Heart right ventricle (tissue), 16 donors: ENCODE results near the gene SYNM. TPM values are rescaled to one million over a fixed set of nuclear protein-coding genes. Genes with fewer than 3 reads are reported as not detected.

Experiments used
- ATAC-seq, 8 donors: fragments of 200-7000 bp; cut with Tn5 transposase; one replicate each; pipeline ENCODE4 v1.9.1; 2020; ENCODE audit warnings: mild to moderate bottlenecking in 8 of 8, moderate library complexity in 8 of 8, moderate number of reproducible peaks in 1 of 8
- DNase-seq, 2 donors: peaks; one replicate each; pipeline ENCODE4 v3.0.0-alpha.2; 2020
- H3K27ac ChIP-seq, 10 donors: fragments of 200-600 bp; sonication (generic) in 2 of 10; one replicate each; pipeline versions ENCODE4 v1.5.0 to v1.8.0; 2020 to 2022; ENCODE audit warnings: mild to moderate bottlenecking in 3 of 10
- H3K27me3 ChIP-seq, 7 donors: fragments of 200-600 bp; one replicate each; pipeline ENCODE4 v1.8.0; 2021 to 2022; ENCODE audit warnings: mild to moderate bottlenecking in 2 of 7
- H3K36me3 ChIP-seq, 9 donors: fragments of 200-600 bp; sonication (generic) in 1 of 9; one replicate each; pipeline versions ENCODE4 v1.5.0 to v1.8.0; 2020 to 2022; ENCODE audit warnings: mild to moderate bottlenecking in 2 of 9
- H3K4me1 ChIP-seq, 9 donors: fragments of 200-600 bp; sonication (generic) in 1 of 9; one replicate each; pipeline versions ENCODE4 v1.5.0 to v1.8.0; 2020 to 2022; ENCODE audit warnings: mild to moderate bottlenecking in 4 of 9
- H3K4me3 ChIP-seq, 10 donors: fragments of 200-600 bp; sonication (generic) in 2 of 10; one replicate each; pipeline versions ENCODE4 v1.5.0 to v1.8.0; 2020 to 2022; ENCODE audit warnings: mild to moderate bottlenecking in 7 of 10, moderate library complexity in 2 of 10
- H3K9me3 ChIP-seq, 11 donors: fragments of 200-600 bp in 10 of 11; sonication (generic) in 2 of 11; one replicate each; pipeline versions ENCODE4 v1.5.0 to v1.8.0; 2013 to 2022; ENCODE audit warnings: mild to moderate bottlenecking in 2 of 11, control low read depth in 1 of 11, moderate library complexity in 1 of 11
- WGBS, 2 donors: extraction: QIAGEN DNeasy Blood & Tissue Kit; methylation state at CpG; one replicate each; pipeline ENCODE4 v1.1.7; 2013; ENCODE audit warnings: inconsistent platforms in 1 of 2; 5-methylcytosine and 5-hydroxymethylcytosine counted together
- intact Hi-C, 10 donors: fragments of 100-400 bp; cut with DNase I; formaldehyde crosslinking; loops; one replicate each; pipeline versions ENCODE4 v1.11.1 to v1.14.2; 2022
- polyA plus RNA-seq, 2 donors: library from polyadenylated mRNA; stranded (reverse); fragments of 200-250 nt; gene quantifications; one replicate each; pipeline ENCODE4 v1.2.3, GENCODE V29; 2013
- total RNA-seq, 10 donors: library from RNA; stranded (reverse); fragmentation: NEBNext Ultra II Directional in 3 of 10; extraction: Animal tissue kit (Norgen Biotek cat#: 25700) in 3 of 10; gene quantifications; one replicate each; pipeline versions ENCODE4 v1.2.1 to v1.2.4, GENCODE V29; 2021 to 2023
- TF ChIP-seq, protein P1 (sequence below), 9 donors: fragments of 200-600 bp; sonication (generic) in 2 of 9; IDR thresholded peaks; one replicate each; pipeline versions ENCODE4 v1.5.0 to v1.8.0; 2021 to 2022; ENCODE audit warnings: antibody characterized with exemption in 9 of 9, mild to moderate bottlenecking in 5 of 9, moderate library complexity in 1 of 9
- donor health status: Arrhythmogenic right ventricular cardiomyopathy.
- donor health status: ischemic (EF 13 %, LVEDD 7.1; RV severe dilation, severe dysfunction).
- donor health status: healthy with polysubstance abuse.
- donor health status: DM: no; HTN: yes; CAD: no.
- donor health status: DM: no; HTN: no; CAD: no.
- donor health status: ischemic (EF 25% LVEDD 6.9; RV normal size, moderate dysfunction).
- donor health status: ischemic (EF 25% LVEDD 5.7; RV mildly dilated, moderate dysfunction).
- donor health status: healthy.
- donor health status: DM: yes; HTN: yes; CAD: no.
- donor health status: Ischemic cardiomyopathy.
- donor health status: ischemic (EF 35%, LVEDD 5.7; RV mildly dilated, moderate dysfunction).
- donor health status: nonischemic (EF 11% LVEDD 7.7; RV severe dilation, severe dysfunction).
- donor health status: DM: yes; HTN: yes; CAD: no.
- donor health status: PGD.
- donor health status: ischemic (EF 29% LVEDD 5.4; RV normal size, mild dysfunction).
- donor health status: nonischemic (EF 23%, LVEDD 6.1; RV moderate dilation, normal function).

Gene SYNM
- total and polyA plus RNA-seq, 12 donors: 59.4 to 456 (median 350) TPM

DNA sequence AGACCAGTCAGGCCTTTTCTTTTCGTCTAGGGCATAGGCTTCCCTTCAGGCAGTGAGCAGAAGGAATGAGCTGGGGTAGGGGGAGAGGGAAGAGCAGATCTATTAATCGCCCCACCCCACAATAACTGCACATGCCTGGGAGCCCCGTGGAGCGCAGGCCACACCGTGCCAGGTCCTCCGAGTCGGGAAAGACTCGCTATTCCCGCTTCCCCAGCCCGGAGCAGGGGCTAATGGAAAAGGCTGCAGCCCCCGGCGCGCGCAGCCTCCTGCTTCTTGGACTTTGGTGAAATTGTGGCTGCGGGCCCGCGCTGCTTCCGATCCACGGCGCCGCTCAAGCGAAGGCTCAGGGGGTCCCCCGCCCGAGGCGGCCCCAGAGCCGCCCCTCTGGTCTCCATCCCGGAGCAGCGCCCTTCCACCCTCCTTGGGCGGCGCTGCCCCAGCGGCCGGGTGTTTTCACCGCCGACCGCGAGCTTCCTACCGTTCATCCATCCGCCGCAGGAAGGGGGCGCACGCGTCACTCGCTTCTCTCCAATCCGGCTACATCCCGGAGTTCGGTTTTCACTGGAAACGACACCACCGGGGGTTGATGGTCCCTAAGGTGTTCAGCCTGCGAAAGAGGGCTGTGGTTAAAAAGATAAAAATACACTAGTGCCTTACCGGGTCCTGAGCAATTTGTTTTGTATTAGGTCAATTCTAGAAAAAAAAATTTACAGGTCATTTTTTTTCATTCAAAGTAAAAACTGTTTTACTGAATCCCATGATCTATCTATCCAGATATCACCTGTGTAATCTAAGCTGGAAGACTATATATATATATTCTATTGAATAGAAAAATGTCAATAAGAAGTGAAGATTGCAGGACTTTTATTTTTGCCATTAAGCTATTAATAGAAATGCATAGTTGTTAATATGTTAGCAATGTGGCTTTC lies 4.4 kb upstream of the SYNM start:
- Histone ChIP-seq H3K4me1 (peaks cover 0 to 12% (median 7%) of the 10 kb centered on the region in 9 donors), H3K27me3 (peaks cover 0 to 53% (median 17%) of the 10 kb centered on the region in 7 donors), H3K27ac (no peak overlapping the region), H3K9me3 (no peaks in the 10 kb centered on the region), H3K36me3 (no peaks in the 10 kb centered on the region), H3K4me3 (peak overlapping the region in 9 of 10 donors; percentile 20 to 54 (median 45))
- DNase-seq (peak; percentile 84 to 85), ATAC-seq (peak in 6 of 8 donors; percentile 43 to 70 (median 59))
- intact Hi-C loops: loop anchor here in 7 of 10 donors (1.0 to 10.0 kb wide), 4 partner anchors 112 to 634 kb away; partner anchors contain the start of gene LYSMD4 (in 1 of the 7)
- WGBS, 2 donors: 3 to 4% methylated on average over 50 of the region's 50 CpGs
- TF ChIP-seq, protein P1, sequence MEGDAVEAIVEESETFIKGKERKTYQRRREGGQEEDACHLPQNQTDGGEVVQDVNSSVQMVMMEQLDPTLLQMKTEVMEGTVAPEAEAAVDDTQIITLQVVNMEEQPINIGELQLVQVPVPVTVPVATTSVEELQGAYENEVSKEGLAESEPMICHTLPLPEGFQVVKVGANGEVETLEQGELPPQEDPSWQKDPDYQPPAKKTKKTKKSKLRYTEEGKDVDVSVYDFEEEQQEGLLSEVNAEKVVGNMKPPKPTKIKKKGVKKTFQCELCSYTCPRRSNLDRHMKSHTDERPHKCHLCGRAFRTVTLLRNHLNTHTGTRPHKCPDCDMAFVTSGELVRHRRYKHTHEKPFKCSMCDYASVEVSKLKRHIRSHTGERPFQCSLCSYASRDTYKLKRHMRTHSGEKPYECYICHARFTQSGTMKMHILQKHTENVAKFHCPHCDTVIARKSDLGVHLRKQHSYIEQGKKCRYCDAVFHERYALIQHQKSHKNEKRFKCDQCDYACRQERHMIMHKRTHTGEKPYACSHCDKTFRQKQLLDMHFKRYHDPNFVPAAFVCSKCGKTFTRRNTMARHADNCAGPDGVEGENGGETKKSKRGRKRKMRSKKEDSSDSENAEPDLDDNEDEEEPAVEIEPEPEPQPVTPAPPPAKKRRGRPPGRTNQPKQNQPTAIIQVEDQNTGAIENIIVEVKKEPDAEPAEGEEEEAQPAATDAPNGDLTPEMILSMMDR (IDR thresholded peaks at IDR 0.05): peak; percentile 68 to 92 (median 82)

DNA sequence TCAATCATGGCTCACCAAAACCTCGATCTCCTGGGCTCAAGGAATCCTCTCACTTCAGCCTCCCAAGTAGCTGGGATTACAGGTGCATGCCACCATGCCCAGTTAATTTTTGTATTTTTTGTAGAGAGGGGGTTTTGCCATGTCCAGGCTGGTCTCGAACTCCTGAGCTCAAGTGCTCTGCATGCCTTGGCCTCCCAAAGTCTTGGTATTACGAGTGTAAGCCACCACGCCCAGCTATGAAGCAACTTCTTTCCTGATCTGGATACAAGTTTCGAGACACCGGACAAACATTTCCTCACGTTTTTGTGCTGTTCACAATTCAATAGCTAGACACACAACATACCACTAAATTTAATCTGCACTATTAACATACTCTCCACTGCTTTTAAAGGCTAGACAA lies 3.4 kb upstream of the SYNM start:
- H3K27me3 ChIP-seq: peaks cover 0 to 63% (median 17%) of the 10 kb centered on the region in 7 donors
- no peak for DNase-seq
- no peak overlapping the region for H3K4me3 ChIP-seq
- intact Hi-C loops: loop anchor here in 5 of 10 donors (2.0 to 10.0 kb wide), 3 partner anchors 111 to 633 kb away; partner anchors contain the start of gene LYSMD4 (in 1 of the 5)
- 73 to 83% methylated on average over 7 of the region's 7 CpGs for WGBS, 2 donors
- H3K4me1 ChIP-seq: peaks cover 0 to 21% (median 11%) of the 10 kb centered on the region in 9 donors
- TF ChIP-seq, protein P1 (IDR thresholded peaks at IDR 0.05): no peak
- H3K36me3 ChIP-seq: no peaks in the 10 kb centered on the region
- H3K27ac ChIP-seq: no peak overlapping the region
- ATAC-seq: no peak
- no peaks in the 10 kb centered on the region for H3K9me3 ChIP-seq

- Histone ChIP-seq H3K27ac (no peak overlapping the region), H3K4me1 (peaks cover 0 to 28% (median 17%) of the 10 kb centered on the region in 9 donors), H3K36me3 (no peaks in the 10 kb centered on the region), H3K9me3 (no peaks in the 10 kb centered on the region), H3K4me3 (no peak overlapping the region), H3K27me3 (peaks cover 0 to 74% (median 17%) of the 10 kb centered on the region in 7 donors)
- no peak for DNase-seq
- intact Hi-C loops: loop anchor here in 4 of 10 donors (1.0 to 10.0 kb wide), 4 partner anchors 110 to 632 kb away; partner anchors contain the start of gene LYSMD4 (in 1 of the 4)
- TF ChIP-seq, protein P1 (IDR thresholded peaks at IDR 0.05): no peak
- ATAC-seq: no peak
- WGBS, 2 donors: 75% methylated on average over 13 of the region's 13 CpGs
These were observed 2.3 kb upstream of the SYNM start for GRCh38 chr15:99102332-99103235.
